Urinary bladder (tissue), 2 donors: Measurements from ENCODE around the gene SH3TC1. TPM values are rescaled to one million over a fixed set of nuclear protein-coding genes. Genes with fewer than 3 reads are reported as not detected.

Experiments used
- polyA plus RNA-seq: library from polyadenylated mRNA; stranded (reverse); fragments of 200-250 nt; gene quantifications from one replicate; pipeline ENCODE4 v1.2.3, GENCODE V29; 2013
- total RNA-seq: library from RNA; depleted of rRNA; stranded (reverse); fragments of >200 nt; gene quantifications from one replicate; pipeline ENCODE4 v1.2.3, GENCODE V29; 2014
- donor health status: healthy.

Gene SH3TC1
- total and polyA plus RNA-seq, 2 donors, result 17.2 to 20.5 TPM

Other genes starting within 250 kb of the SH3TC1 start
- gene ABLIM2, start 40.5 kb upstream of the SH3TC1 start, total RNA-seq, result 1.1 TPM
- gene ABLIM2, start 40.5 kb upstream of the SH3TC1 start, polyA plus RNA-seq, result 5.9 TPM
- gene HTRA3, start 70.5 kb downstream of the SH3TC1 start, total RNA-seq, result 49.2 TPM
- 37.0 TPM for gene HTRA3, start 70.5 kb downstream of the SH3TC1 start, polyA plus RNA-seq
- 36.6 TPM for gene ACOX3, start 241.4 kb downstream of the SH3TC1 start, total RNA-seq
- gene ACOX3, start 241.4 kb downstream of the SH3TC1 start, polyA plus RNA-seq, result 17.4 TPM
- gene TRMT44, start 241.5 kb downstream of the SH3TC1 start, total RNA-seq, result 17.5 TPM
- gene TRMT44, start 241.5 kb downstream of the SH3TC1 start, polyA plus RNA-seq, result 10.4 TPM